Measurements from ENCODE around the gene C17orf75. TPM values are rescaled to one million over a fixed set of nuclear protein-coding genes. Genes with fewer than 3 reads are reported as not detected.

Gene C17orf75
- total and polyA plus RNA-seq, 2 donors (not counting 1 experiment from before 2014, with no cell fraction given) = 11.3 to 24.5 TPM

Other genes starting within 250 kb of the C17orf75 start
- gene RHOT1, start 199.7 kb downstream of the C17orf75 start, total RNA-seq = 24.6 and 27.9 TPM in 2 replicates
- 21.7 and 24.7 TPM in 2 replicates for gene RHOT1, start 199.7 kb downstream of the C17orf75 start, polyA plus RNA-seq
- gene RHBDL3, start 76.3 kb downstream of the C17orf75 start, total RNA-seq = not detected in 2 replicates
- not detected in 2 replicates for gene RHBDL3, start 76.3 kb downstream of the C17orf75 start, polyA plus RNA-seq
- gene ZNF207, start 8.0 kb upstream of the C17orf75 start, total RNA-seq = 314 and 332 TPM in 2 replicates
- 135 and 231 TPM in 2 replicates for gene ZNF207, start 8.0 kb upstream of the C17orf75 start, polyA plus RNA-seq
- 73.4 and 78.7 TPM in 2 replicates for gene PSMD11, start 102.3 kb upstream of the C17orf75 start, total RNA-seq
- gene PSMD11, start 102.3 kb upstream of the C17orf75 start, polyA plus RNA-seq = 23.8 and 29.0 TPM in 2 replicates
- gene CDK5R1, start 144.8 kb upstream of the C17orf75 start, total RNA-seq = 6.2 and 7.2 TPM in 2 replicates
- 2.4 and 3.0 TPM in 2 replicates for gene CDK5R1, start 144.8 kb upstream of the C17orf75 start, polyA plus RNA-seq